GM13976 (cell line): ENCODE data around the gene GNA12.

Source experiments
- DNase-seq: peaks from one replicate; pipeline ENCODE4 v3.0.0; 2012; ENCODE audit warnings: low spot score
- in situ Hi-C: fragments of 300-500 bp; cut with MboI; formaldehyde crosslinking; loops from one replicate; pipeline ENCODE4 v1.12.0; 2022; ENCODE audit warnings: low sequenced_read_pairs, mixed read lengths, inconsistent platforms; ENCODE audit not compliant: unreplicated experiment
- TF ChIP-seq, protein P1 (sequence below): IDR thresholded peaks from 2 replicates; pipeline ENCODE4 v1.5.1; 2012; ENCODE audit warnings: borderline replicate concordance, mild to moderate bottlenecking; ENCODE audit not compliant: insufficient read depth; ENCODE audit errors: extremely low read depth, missing control alignments, control extremely low read depth

The GNA12 gene

GRCh38 chr7:2773608-2774007, 70.5 kb downstream of the GNA12 start:
- TF ChIP-seq, protein P1, sequence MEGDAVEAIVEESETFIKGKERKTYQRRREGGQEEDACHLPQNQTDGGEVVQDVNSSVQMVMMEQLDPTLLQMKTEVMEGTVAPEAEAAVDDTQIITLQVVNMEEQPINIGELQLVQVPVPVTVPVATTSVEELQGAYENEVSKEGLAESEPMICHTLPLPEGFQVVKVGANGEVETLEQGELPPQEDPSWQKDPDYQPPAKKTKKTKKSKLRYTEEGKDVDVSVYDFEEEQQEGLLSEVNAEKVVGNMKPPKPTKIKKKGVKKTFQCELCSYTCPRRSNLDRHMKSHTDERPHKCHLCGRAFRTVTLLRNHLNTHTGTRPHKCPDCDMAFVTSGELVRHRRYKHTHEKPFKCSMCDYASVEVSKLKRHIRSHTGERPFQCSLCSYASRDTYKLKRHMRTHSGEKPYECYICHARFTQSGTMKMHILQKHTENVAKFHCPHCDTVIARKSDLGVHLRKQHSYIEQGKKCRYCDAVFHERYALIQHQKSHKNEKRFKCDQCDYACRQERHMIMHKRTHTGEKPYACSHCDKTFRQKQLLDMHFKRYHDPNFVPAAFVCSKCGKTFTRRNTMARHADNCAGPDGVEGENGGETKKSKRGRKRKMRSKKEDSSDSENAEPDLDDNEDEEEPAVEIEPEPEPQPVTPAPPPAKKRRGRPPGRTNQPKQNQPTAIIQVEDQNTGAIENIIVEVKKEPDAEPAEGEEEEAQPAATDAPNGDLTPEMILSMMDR: no peak
- no peak for DNase-seq
- in situ Hi-C loops: no loop called here

GRCh38 chr7:2771274-2771731, 72.8 kb downstream of the GNA12 start:
- DNase-seq: no peak
- TF ChIP-seq, protein P1: no peak
- in situ Hi-C loops: no loop called here

DNA sequence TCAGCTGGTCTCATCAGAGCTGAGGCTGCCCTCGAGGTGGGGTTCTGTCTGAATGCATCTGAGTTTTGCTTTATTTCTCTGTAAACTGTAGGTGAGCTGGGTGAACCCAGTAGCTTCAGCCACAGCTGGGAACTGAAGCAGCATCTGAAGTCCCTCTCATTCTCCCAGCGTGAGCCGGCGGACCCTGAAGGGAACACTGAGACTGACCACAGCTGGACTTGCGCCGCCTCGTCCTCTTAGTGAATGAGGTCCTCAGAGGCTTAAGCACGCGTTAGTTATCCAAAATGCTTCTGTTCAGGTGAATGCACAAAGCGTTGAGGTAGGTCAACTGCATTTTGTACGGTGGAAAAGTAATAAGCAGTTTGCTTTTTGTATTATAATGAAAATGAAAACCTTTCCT, 79.5 kb downstream of the GNA12 start:
- in situ Hi-C loops: no loop called here
- no peak for DNase-seq
- TF ChIP-seq, protein P1: no peak

GRCh38 chr7:2763597-2763996, 80.5 kb downstream of the GNA12 start:
- no peak for DNase-seq
- TF ChIP-seq, protein P1: no peak
- in situ Hi-C loops: no loop called here

- DNase-seq: no peak
- in situ Hi-C loops: no loop called here
- TF ChIP-seq, protein P1: no peak
These were observed 82.2 kb downstream of the GNA12 start for GRCh38 chr7:2761801-2762497.

- DNase-seq: no peak
- TF ChIP-seq, protein P1: no peak
- in situ Hi-C loops: no loop called here
These were observed 82.9 kb downstream of the GNA12 start for GRCh38 chr7:2761131-2761624.
